ENCODE results near the gene KMT5C. TPM values are rescaled to one million over a fixed set of nuclear protein-coding genes. Genes with fewer than 3 reads are reported as not detected.

KMT5C gene
- total and polyA plus RNA-seq, 2 donors (not counting 1 experiment from before 2014, with no cell fraction given): 22.2 to 23.6 TPM

DNA sequence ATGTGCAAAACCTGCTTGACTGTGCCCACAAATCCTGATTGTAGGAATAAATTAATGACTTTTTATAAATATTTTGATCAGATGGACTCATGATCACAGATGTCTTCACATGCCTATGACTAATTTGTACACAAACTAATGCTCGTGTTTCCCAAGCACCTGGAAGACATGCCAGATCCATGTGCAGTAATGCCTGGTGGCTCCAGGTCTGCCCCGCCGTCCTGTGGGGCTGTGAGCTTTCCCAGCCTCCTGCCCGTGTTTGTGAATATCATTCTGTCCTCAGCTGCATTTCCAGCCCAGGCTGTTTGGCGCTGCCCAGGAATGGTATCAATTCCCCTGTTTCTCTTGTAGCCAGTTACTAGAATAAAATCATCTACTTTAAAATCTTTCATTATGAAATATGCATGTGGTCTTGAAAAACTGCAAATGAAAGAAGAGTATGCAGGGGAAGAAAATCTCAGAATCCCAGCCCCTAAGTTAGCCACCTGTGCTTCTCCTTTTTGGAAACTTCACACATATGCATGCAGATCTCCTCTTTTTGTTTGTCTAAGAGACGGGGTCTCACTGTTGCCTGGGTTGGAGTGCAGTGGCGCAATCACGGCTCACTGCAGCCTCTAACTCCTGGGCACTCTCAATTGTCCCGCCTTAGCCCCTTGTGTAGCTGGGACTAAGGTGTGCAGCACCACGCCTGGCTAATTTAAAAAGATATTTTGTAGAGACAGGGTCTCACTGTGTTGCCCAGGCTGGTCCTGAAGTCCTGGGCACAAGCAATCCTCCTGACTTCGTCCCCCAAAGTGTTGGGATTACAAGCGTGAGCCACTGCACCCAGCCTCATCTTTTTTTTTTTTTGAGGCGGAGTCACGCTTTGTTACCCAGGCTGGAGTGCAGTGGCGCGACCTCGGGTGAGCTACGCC, 52.3 kb downstream of the KMT5C start:
- Mint-ChIP-seq H3K4me3 (no peak overlapping the region), H3K9me3 (ENCODE audit: insufficient read depth) (no peaks in the 10 kb centered on the region)
- POLR2A ChIA-PET: interaction anchor here (0.7 kb wide), 1 partner anchor 100 kb away, joined by 3 read pairs; no protein-coding TSS in a partner anchor

More for the DNA sequence above, 52.3 kb downstream of the KMT5C start:
- peaks cover 3 to 45% of the 10 kb centered on the region in 2 experiments for H3K36me3 ChIP-seq (replicated peaks in 1 of 2; ENCODE audit: control extremely low read depth in 1 of 2, control insufficient read depth in 1 of 2, extremely low read depth in 1 of 2, insufficient read depth in 2 of 2, low read length in 1 of 2)
- no peaks in the 10 kb centered on the region for H3K9me3 ChIP-seq (ENCODE audit: control extremely low read depth in 1 of 3, control insufficient read depth in 2 of 3, insufficient read depth in 1 of 3, low read length in 2 of 3)
- no peak for ATAC-seq (ENCODE audit: low read depth)
- peaks cover 53% of the 10 kb centered on the region for H4K20me1 ChIP-seq (ENCODE audit: control insufficient read depth, insufficient read depth, low read length, poor library complexity, severe bottlenecking)
- peaks cover 34% of the 10 kb centered on the region for H3K4me1 Mint-ChIP-seq
- H3K4me2 ChIP-seq (replicated peaks; ENCODE audit: low read depth, low read length, poor library complexity, severe bottlenecking): no peak overlapping the region
- no peaks in the 10 kb centered on the region for H3K27me3 Mint-ChIP-seq
- peaks cover 23% of the 10 kb centered on the region for H3K79me2 ChIP-seq (ENCODE audit: control insufficient read depth, insufficient read depth, low read length)
- WGBS (ENCODE audit: insufficient coverage): 86% methylated on average over 16 of the region's 18 CpGs
- peaks cover 20 to 26% of the 10 kb centered on the region in 2 donors for H3K4me1 ChIP-seq (ENCODE audit: control insufficient read depth in 2 of 2, insufficient read depth in 2 of 2, low read length in 2 of 2)
- no peak overlapping the region for H3K4me3 ChIP-seq (ENCODE audit: control extremely low read depth in 1 of 5, extremely low read depth in 1 of 5, insufficient read depth in 1 of 5, low read depth in 2 of 5, low read length in 4 of 5)
- H3K9ac ChIP-seq (ENCODE audit: low read length): no peak overlapping the region
- CTCF ChIA-PET: interaction anchor here (1.1 kb wide), 1 partner anchor 8 kb away, joined by 3 read pairs; the partner anchor contains the start of gene TMEM238
- TF ChIP-seq, protein P1, sequence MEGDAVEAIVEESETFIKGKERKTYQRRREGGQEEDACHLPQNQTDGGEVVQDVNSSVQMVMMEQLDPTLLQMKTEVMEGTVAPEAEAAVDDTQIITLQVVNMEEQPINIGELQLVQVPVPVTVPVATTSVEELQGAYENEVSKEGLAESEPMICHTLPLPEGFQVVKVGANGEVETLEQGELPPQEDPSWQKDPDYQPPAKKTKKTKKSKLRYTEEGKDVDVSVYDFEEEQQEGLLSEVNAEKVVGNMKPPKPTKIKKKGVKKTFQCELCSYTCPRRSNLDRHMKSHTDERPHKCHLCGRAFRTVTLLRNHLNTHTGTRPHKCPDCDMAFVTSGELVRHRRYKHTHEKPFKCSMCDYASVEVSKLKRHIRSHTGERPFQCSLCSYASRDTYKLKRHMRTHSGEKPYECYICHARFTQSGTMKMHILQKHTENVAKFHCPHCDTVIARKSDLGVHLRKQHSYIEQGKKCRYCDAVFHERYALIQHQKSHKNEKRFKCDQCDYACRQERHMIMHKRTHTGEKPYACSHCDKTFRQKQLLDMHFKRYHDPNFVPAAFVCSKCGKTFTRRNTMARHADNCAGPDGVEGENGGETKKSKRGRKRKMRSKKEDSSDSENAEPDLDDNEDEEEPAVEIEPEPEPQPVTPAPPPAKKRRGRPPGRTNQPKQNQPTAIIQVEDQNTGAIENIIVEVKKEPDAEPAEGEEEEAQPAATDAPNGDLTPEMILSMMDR (IDR thresholded peaks at IDR 0.05): no peak
- no peak for TF ChIP-seq EZH2 (IDR thresholded peaks at IDR 0.05; ENCODE audit: borderline replicate concordance, insufficient read depth, low read depth, low read length, poor library complexity, severe bottlenecking)
- no peak overlapping the region for H2AFZ ChIP-seq (ENCODE audit: insufficient read depth, low read depth, low read length, poor library complexity, severe bottlenecking)
- no peak overlapping the region for H3K27ac Mint-ChIP-seq
- no peak overlapping the region for H3K27ac ChIP-seq (ENCODE audit: low read length in 2 of 2)
- intact Hi-C loops (cut with micrococcal nuclease): no loop called here
- H3K27me3 ChIP-seq (replicated peaks in 1 of 4; ENCODE audit: control extremely low read depth in 1 of 4, control insufficient read depth in 3 of 4, insufficient read depth in 4 of 4, low read length in 3 of 4): no peaks in the 10 kb centered on the region
- no peak for DNase-seq

Data from B cell (primary cell).